PFSK-1 (cell line): Measurements from ENCODE around the gene TBKBP1. TPM values are rescaled to one million over a fixed set of nuclear protein-coding genes. Genes with fewer than 3 reads are reported as not detected.
A peak's percentile ranks its signal among the peaks of the same experiment; 100 is the strongest.

Experiments
- FOXP2 ChIP-seq: optimal IDR thresholded peaks from 2 replicates; pipeline ENCODE3; 2011; ENCODE audit warnings: borderline replicate concordance, control low read depth, inconsistent platforms; ENCODE audit not compliant: insufficient read depth; ENCODE audit errors: extremely low read length, extremely low read depth
- POLR2AphosphoS5 ChIP-seq: IDR thresholded peaks from 2 replicates; pipeline ENCODE4 v1.6.1; 2012; ENCODE audit warnings: low read depth, mild to moderate bottlenecking, control low read depth, low read length, moderate library complexity
- REST ChIP-seq, 2 experiments: IDR thresholded peaks; 2 replicates each; pipeline versions ENCODE4 v1.6.1 to v1.8.0; 2011 to 2012; ENCODE audit warnings: low read depth in 2 of 2, low read length in 2 of 2, control low read depth in 1 of 2, inconsistent platforms in 1 of 2, mild to moderate bottlenecking in 1 of 2, moderate library complexity in 1 of 2; ENCODE audit not compliant: insufficient read depth in 1 of 2
- SIN3A ChIP-seq: IDR thresholded peaks from 2 replicates; pipeline ENCODE4 v1.6.1; 2012; ENCODE audit warnings: mild to moderate bottlenecking, low read length, moderate library complexity, borderline replicate concordance; ENCODE audit not compliant: insufficient read depth
- TAF1 ChIP-seq: IDR thresholded peaks from 2 replicates; pipeline ENCODE4 v1.6.1; 2012; ENCODE audit warnings: low read length, control low read depth, borderline replicate concordance; ENCODE audit not compliant: insufficient read depth
- polyA plus RNA-seq: library from polyadenylated mRNA; unstranded; fragments of >200 nt; gene quantifications from one replicate; pipeline ENCODE4 v1.2.1, GENCODE V29; 2012; ENCODE audit warnings: low read depth, missing spikeins; ENCODE audit not compliant: insufficient read length

TBKBP1 gene
- polyA plus RNA-seq = 50.4 TPM

DNA sequence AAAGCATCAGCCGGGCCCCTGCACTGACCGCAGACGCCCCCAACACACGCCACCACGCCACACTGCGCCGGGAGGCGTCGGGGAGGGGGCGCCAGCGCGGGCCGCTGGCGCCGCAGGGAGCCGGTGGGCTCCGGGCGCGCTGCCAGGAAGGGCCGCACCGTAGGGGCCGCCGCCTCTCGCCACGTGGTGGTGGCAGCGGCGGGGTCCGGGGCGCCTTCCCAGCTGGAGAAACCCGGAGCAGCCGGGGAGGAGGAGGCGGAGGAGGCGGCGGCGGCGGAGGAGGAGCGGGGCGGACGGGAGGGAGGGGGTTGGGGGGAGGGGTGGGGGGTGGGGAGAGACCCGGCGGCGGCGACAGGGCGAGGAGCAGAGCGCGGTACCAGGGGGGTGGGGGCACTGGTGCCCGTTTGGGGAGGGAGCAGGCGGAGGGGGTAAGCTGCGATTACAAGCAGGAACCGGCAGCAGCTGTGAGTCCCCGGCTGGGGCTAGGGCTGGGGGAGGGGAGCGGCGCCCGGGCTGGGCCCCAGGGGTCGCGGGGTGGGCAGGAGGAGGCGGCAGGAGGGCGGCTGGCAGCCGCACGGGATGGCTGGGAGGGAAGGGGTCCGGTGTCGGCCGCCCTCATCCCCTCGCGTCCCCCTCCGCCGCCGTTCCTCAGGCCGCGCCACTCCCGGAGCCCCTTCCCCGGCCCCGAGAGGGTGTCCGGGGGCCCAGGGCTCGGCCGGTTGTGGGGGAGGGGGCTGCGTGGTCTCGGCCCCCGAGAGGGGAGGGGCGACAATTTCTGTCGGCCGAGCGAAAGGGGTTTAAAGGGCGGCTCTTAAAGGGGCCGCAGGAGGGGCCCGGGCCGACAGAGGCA is at the start of gene TBKBP1:
Gene TBKBP1 (plus strand): TSS at position 431 of the 850 bp plus-strand sequence. CDS start 1,952 bp downstream, outside the sequence.
- peak; percentile 44 for TF ChIP-seq FOXP2
- TF ChIP-seq POLR2AphosphoS5 = no peak; the same call in none of the 2 replicates
- TF ChIP-seq TAF1 = no peak
- no peak for TF ChIP-seq REST (IDR thresholded peaks at IDR 0.05; ENCODE audit: insufficient read depth in 1 of 2, low read depth in 2 of 2, low read length in 2 of 2)
- TF ChIP-seq SIN3A = 0 out of 2 replicates have a peak, but pooled peaks have one; percentile 48

- TF ChIP-seq FOXP2 (no peak), POLR2AphosphoS5 (no peak), SIN3A (no peak), REST (IDR thresholded peaks at IDR 0.05; ENCODE audit: insufficient read depth in 1 of 2, low read depth in 2 of 2, low read length in 2 of 2) (no peak), TAF1 (no peak)
Measured at GRCh38 chr17:47644324-47644723, 49.6 kb upstream of the TBKBP1 start.

GRCh38 chr17:47649153-47649971 is 44.6 kb upstream of the TBKBP1 start, which contains the start of gene KPNB1:
TSS of gene KPNB1 (plus strand) at chr17:47649919. CDS start at chr17:47650245, 326 bp downstream.
- TF ChIP-seq TAF1 (peak; percentile 89; the same call in 1 of the 2 replicates), SIN3A (peak; percentile 80; the same call in 1 of the 2 replicates), REST (IDR thresholded peaks at IDR 0.05; ENCODE audit: insufficient read depth in 1 of 2, low read depth in 2 of 2, low read length in 2 of 2) (peak in 1 of 2 experiments; percentile 46; a peak in 2 of 4 replicates), POLR2AphosphoS5 (peak; percentile 83), FOXP2 (peak; percentile 96)

- TF ChIP-seq REST (IDR thresholded peaks at IDR 0.05; ENCODE audit: insufficient read depth in 1 of 2, low read depth in 2 of 2, low read length in 2 of 2) = 0 out of 4 replicates have a peak, but pooled peaks of 1 of the 2 experiments have one; percentile 33
- peak; percentile 3; the same call in 1 of the 2 replicates for TF ChIP-seq SIN3A
- no peak for TF ChIP-seq TAF1
- peak; percentile 91; the same call in 1 of the 2 replicates for TF ChIP-seq POLR2AphosphoS5
- no peak for TF ChIP-seq FOXP2
Measured at GRCh38 chr17:47649972-47650524, 43.9 kb upstream of the TBKBP1 start.
